Fibroblast of skin of right biceps (primary cell): Measurements from ENCODE around the gene DDIT3.

Experiments
- DNase-seq: peaks from one replicate; pipeline ENCODE4 v3.0.0-alpha.2; 2013

Gene DDIT3

GRCh38 chr12:57479376-57480115 is 40.8 kb downstream of the DDIT3 start, which contains the start of gene ARHGAP9:
Gene ARHGAP9, minus strand, starts transcription at chr12:57479866. Its CDS starts 460 bp downstream, at chr12:57479406.
- DNase-seq: no peak

- no peak for DNase-seq
Observed at GRCh38 chr12:57479043-57479375, 41.3 kb downstream of the DDIT3 start.

GRCh38 chr12:57477710-57478681 is 42.3 kb downstream of the DDIT3 start:
- DNase-seq: peak; percentile 34

GRCh38 chr12:57476993-57477709 is 43.2 kb downstream of the DDIT3 start:
- DNase-seq: no peak

GRCh38 chr12:57476162-57476992 is 43.9 kb downstream of the DDIT3 start:
- DNase-seq: no peak

GRCh38 chr12:57475271-57476161 is 44.8 kb downstream of the DDIT3 start:
- no peak for DNase-seq

GRCh38 chr12:57474862-57475261 is 45.5 kb downstream of the DDIT3 start:
- DNase-seq: no peak

- no peak for DNase-seq
Observed at GRCh38 chr12:57474430-57474829, 45.9 kb downstream of the DDIT3 start.

- DNase-seq: no peak
Observed at GRCh38 chr12:57473886-57474285, 46.4 kb downstream of the DDIT3 start.

GRCh38 chr12:57473392-57473791 is 46.9 kb downstream of the DDIT3 start:
- DNase-seq: no peak

GRCh38 chr12:57472391-57472790 is 47.9 kb downstream of the DDIT3 start:
- no peak for DNase-seq

- DNase-seq: no peak
Observed at GRCh38 chr12:57471661-57472060, 48.7 kb downstream of the DDIT3 start.

GRCh38 chr12:57470970-57471656 is 49.2 kb downstream of the DDIT3 start:
- DNase-seq: no peak

GRCh38 chr12:57470286-57470969 is 49.9 kb downstream of the DDIT3 start:
- no peak for DNase-seq

GRCh38 chr12:57469296-57470164 is 50.8 kb downstream of the DDIT3 start:
- no peak for DNase-seq

- no peak for DNase-seq
Observed at GRCh38 chr12:57467915-57468314, 52.4 kb downstream of the DDIT3 start.

GRCh38 chr12:57467212-57467874 is 53.0 kb downstream of the DDIT3 start:
- DNase-seq: no peak
